Heart left ventricle (tissue), 13 donors: ENCODE results near the gene ULK4.

Experiments
- CTCF ChIP-seq, 12 donors: fragments of 200-600 bp; sonication (generic) in 4 of 12; IDR thresholded peaks; one replicate each; pipeline versions ENCODE4 v1.5.0 to v1.8.0; 2018 to 2022; ENCODE audit warnings: antibody characterized with exemption in 12 of 12, mild to moderate bottlenecking in 5 of 12
- POLR2A ChIP-seq, 2 donors: fragments of 450-650 bp; IDR thresholded peaks; one replicate each; pipeline ENCODE4 v1.6.1; 2017; ENCODE audit warnings: antibody characterized with exemption in 2 of 2, mild to moderate bottlenecking in 2 of 2, moderate library complexity in 2 of 2
- donor health status: ischemic (EF 13 %, LVEDD 7.1; RV severe dilation, severe dysfunction).
- donor health status: DM: no; HTN: yes; CAD: no.
- donor health status: DM: no; HTN: no; CAD: no.
- donor health status: ischemic (EF 25% LVEDD 6.9; RV normal size, moderate dysfunction).
- donor health status: ischemic (EF 25% LVEDD 5.7; RV mildly dilated, moderate dysfunction).
- donor health status: ischemic (EF 35%, LVEDD 5.7; RV mildly dilated, moderate dysfunction).
- donor health status: nonischemic (EF 11% LVEDD 7.7; RV severe dilation, severe dysfunction).
- donor health status: DM: yes; HTN: yes; CAD: no.
- donor health status: PGD.
- donor health status: ischemic (EF 29% LVEDD 5.4; RV normal size, mild dysfunction).
- donor health status: nonischemic (EF 23%, LVEDD 6.1; RV moderate dilation, normal function).

GRCh38 chr3:41209646-41210045 lies 752.3 kb downstream of the ULK4 start:
- TF ChIP-seq CTCF (IDR thresholded peaks at IDR 0.05) (no peak), POLR2A (IDR thresholded peaks at IDR 0.05) (no peak)
